SHP77 (cell line): Measurements from ENCODE around the gene DVL1.
"Not testable (repeated sequence)": the region's sequence is repeated elsewhere in the genome, so short reads cannot be mapped to it uniquely, and the experiment has no call there.

Experiments used
- DNase-seq, 2 experiments: peaks; one replicate each; lab custom pipeline; 2025; lab: John Stamatoyannopoulos, UW

DVL1 gene

GRCh38 chr1:1373815-1374588 lies 24.8 kb upstream of the DVL1 start:
- DNase-seq: no peak

- no peak for DNase-seq
Measured at GRCh38 chr1:1373051-1373814, 24.0 kb upstream of the DVL1 start.

GRCh38 chr1:1371746-1372711 lies 22.8 kb upstream of the DVL1 start:
- peak; percentile 50 to 76 for DNase-seq

- DNase-seq: no peak
Measured at GRCh38 chr1:1371364-1371745, 22.1 kb upstream of the DVL1 start.

GRCh38 chr1:1370771-1371300 lies 21.6 kb upstream of the DVL1 start:
- DNase-seq: no peak

GRCh38 chr1:1370094-1370493 lies 20.9 kb upstream of the DVL1 start:
- not testable (repeated sequence) for DNase-seq

- no peak for DNase-seq
Measured at GRCh38 chr1:1367315-1367714, 18.1 kb upstream of the DVL1 start.

GRCh38 chr1:1366699-1367066 lies 17.5 kb upstream of the DVL1 start:
- DNase-seq: no peak

GRCh38 chr1:1365875-1366698 lies 16.9 kb upstream of the DVL1 start:
- no peak for DNase-seq

GRCh38 chr1:1364266-1364665 lies 15.0 kb upstream of the DVL1 start:
- DNase-seq: no peak

- no peak for DNase-seq
Measured at GRCh38 chr1:1361982-1362423, 12.8 kb upstream of the DVL1 start.

- DNase-seq: no peak
Measured at GRCh38 chr1:1361233-1361981, 12.2 kb upstream of the DVL1 start.

- DNase-seq: no peak
Measured at GRCh38 chr1:1360506-1361169, 11.4 kb upstream of the DVL1 start.

- DNase-seq: no peak
Measured at GRCh38 chr1:1359664-1360468, 10.6 kb upstream of the DVL1 start.

GRCh38 chr1:1359308-1359663 lies 10.1 kb upstream of the DVL1 start:
- no peak for DNase-seq

- no peak for DNase-seq
Measured at GRCh38 chr1:1358433-1359271, 9.4 kb upstream of the DVL1 start, which contains the start of gene MXRA8. TSS of gene MXRA8 (minus strand) at chr1:1358555. CDS start at chr1:1358504, 51 bp downstream.

GRCh38 chr1:1357871-1358432 lies 8.7 kb upstream of the DVL1 start:
- no peak for DNase-seq
